Endothelial cell of umbilical vein (primary cell): Measurements from ENCODE around the gene CAMTA1. TPM values are rescaled to one million over a fixed set of nuclear protein-coding genes. Genes with fewer than 3 reads are reported as not detected.

Source experiments
- BruUV-seq: library from RNA; stranded (reverse); fragments of 400-500 nt; replicated peaks from 2 replicates; lab custom pipeline; 2021; lab: Mats Ljungman, UMichigan
- CTCF ChIA-PET: fragments of 300-600, 350-600 bp; sonication (Branson Sonifier 250); formaldehyde crosslinking; loops from one replicate; lab custom pipeline; 2021; ENCODE audit warnings: antibody characterized with exemption, inconsistent platforms; lab: Charles Lee
- POLR2A ChIA-PET: fragments of 300-600, 350-600 bp; sonication (Branson Sonifier 250); formaldehyde crosslinking; loops from one replicate; lab custom pipeline; 2021; ENCODE audit warnings: antibody characterized with exemption, inconsistent platforms; lab: Charles Lee
- DNase-seq: peaks from one replicate; pipeline ENCODE4 v3.0.0-alpha.2; 2011; ENCODE audit warnings: low read depth, low spot score
- FAIRE-seq: peaks from 2 replicates; lab custom pipeline; 2011; peaks lifted over from hg19 to GRCh38; lab: Jason Lieb, UNC
- H2AFZ ChIP-seq: 2 replicates; pipeline ENCODE4 v1.6.0; 2012; ENCODE audit warnings: low read depth, low read length, control low read depth, inconsistent platforms
- H3K27ac ChIP-seq: 2 replicates; pipeline ENCODE4 v1.5.1; 2011; ENCODE audit warnings: low read depth, mild to moderate bottlenecking, control low read depth, low read length, moderate library complexity; ENCODE audit not compliant: insufficient read depth
- H3K27me3 ChIP-seq, 2 experiments: 2 replicates each; pipeline versions ENCODE4 v1.6.0 to v1.6.1; 2011; ENCODE audit warnings: low read length in 2 of 2, mixed read lengths in 1 of 2; ENCODE audit not compliant: control insufficient read depth in 2 of 2, insufficient read depth in 2 of 2
- H3K36me3 ChIP-seq, 2 experiments: 2 replicates in 1 of 2; 3 replicates in 1 of 2; pipeline ENCODE4 v1.5.1; 2011; ENCODE audit warnings: low read length in 2 of 2, mild to moderate bottlenecking in 1 of 2, moderate library complexity in 1 of 2; ENCODE audit not compliant: control insufficient read depth in 2 of 2, insufficient read depth in 2 of 2; ENCODE audit errors: extremely low read depth in 1 of 2
- H3K4me1 ChIP-seq: 3 replicates; pipeline ENCODE4 v1.5.1; 2011; ENCODE audit warnings: mild to moderate bottlenecking, low read length; ENCODE audit not compliant: control insufficient read depth, insufficient read depth; ENCODE audit errors: extremely low read depth
- H3K4me2 ChIP-seq: 2 replicates; pipeline ENCODE4 v1.6.1; 2011; ENCODE audit warnings: low read length, control low read depth, mixed read lengths; ENCODE audit not compliant: insufficient read depth
- H3K4me3 ChIP-seq, 3 experiments: fragments of 200-600 bp in 1 of 3; sonication (generic), shearing (Covaris generic) in 1 of 3; replicated peaks in 1 of 3; 2 replicates each; pipeline ENCODE4 v1.5.1; 2011 to 2016; ENCODE audit warnings: control low read depth in 3 of 3, low read length in 3 of 3, mild to moderate bottlenecking in 2 of 3, inconsistent platforms in 1 of 3, low read depth in 1 of 3, moderate library complexity in 1 of 3; ENCODE audit not compliant: insufficient read depth in 1 of 3
- H3K79me2 ChIP-seq: 2 replicates; pipeline ENCODE4 v1.6.0; 2012; ENCODE audit warnings: low read length, inconsistent platforms; ENCODE audit not compliant: control insufficient read depth, insufficient read depth
- H3K9ac ChIP-seq: replicated peaks from 2 replicates; pipeline ENCODE3; 2011; ENCODE audit warnings: low read length, control low read depth; ENCODE audit not compliant: insufficient read depth; ENCODE audit errors: extremely low read depth
- H3K9me1 ChIP-seq: replicated peaks from 3 replicates; pipeline ENCODE4 v1.6.0; 2011; ENCODE audit warnings: mild to moderate bottlenecking, low read length; ENCODE audit not compliant: control insufficient read depth, insufficient read depth; ENCODE audit errors: extremely low read depth
- H3K9me3 ChIP-seq: replicated peaks from 2 replicates; pipeline ENCODE4 v1.5.1; 2012; ENCODE audit warnings: low read length, inconsistent platforms; ENCODE audit not compliant: control insufficient read depth, insufficient read depth
- H4K20me1 ChIP-seq: replicated peaks from 2 replicates; pipeline ENCODE3; 2011; ENCODE audit warnings: mild to moderate bottlenecking, low read length; ENCODE audit not compliant: control insufficient read depth, insufficient read depth; ENCODE audit errors: extremely low read depth
- EZH2 ChIP-seq: IDR thresholded peaks from 2 replicates; pipeline ENCODE4 v1.6.1; 2012; ENCODE audit warnings: borderline replicate concordance, low read depth, mild to moderate bottlenecking, moderate library complexity, low read length, inconsistent platforms; ENCODE audit not compliant: severe bottlenecking
- FOS ChIP-seq: IDR thresholded peaks from 2 replicates; pipeline ENCODE4 v1.6.1; 2011; ENCODE audit warnings: mild to moderate bottlenecking, low read length, moderate library complexity, borderline replicate concordance; ENCODE audit not compliant: insufficient read depth
- GATA2 ChIP-seq: IDR thresholded peaks from 2 replicates; pipeline ENCODE4 v1.7.0; 2011; ENCODE audit warnings: low read depth, mild to moderate bottlenecking, moderate library complexity, mixed read lengths, low read length; ENCODE audit not compliant: insufficient read length, insufficient read depth
- JUN ChIP-seq: IDR thresholded peaks from 2 replicates; pipeline ENCODE4 v1.6.1; 2011; ENCODE audit warnings: borderline replicate concordance, low read depth; ENCODE audit not compliant: insufficient read length, insufficient read depth
- MYC ChIP-seq: IDR thresholded peaks from one replicate; pipeline ENCODE4 v1.6.1; 2011; ENCODE audit warnings: mild to moderate bottlenecking, low read depth, low read length
- POLR2A ChIP-seq: IDR thresholded peaks from 2 replicates; pipeline ENCODE4 v1.6.1; 2012; ENCODE audit warnings: low read depth, mild to moderate bottlenecking, control low read depth, low read length
- POLR2AphosphoS5 ChIP-seq: IDR thresholded peaks from 2 replicates; pipeline ENCODE4 v1.6.1; 2012; ENCODE audit warnings: low read depth, mild to moderate bottlenecking, control low read depth, low read length, moderate library complexity; ENCODE audit not compliant: insufficient read depth
- dilution Hi-C: fragments of 300-500 bp; cut with MboI; formaldehyde crosslinking; loops from one replicate; pipeline ENCODE4 v1.15.0; 2019; ENCODE audit warnings: low sequenced_read_pairs; ENCODE audit not compliant: extremely low pct_ligation_motif_present
- intact Hi-C: fragments of 100-400 bp; cut with micrococcal nuclease; formaldehyde crosslinking; loops from one replicate; pipeline ENCODE4 v1.10.0; 2022
- polyA plus RNA-seq, 4 experiments: library from polyadenylated mRNA; depleted of rRNA in 3 of 4; stranded (reverse) in 3 of 4; unstranded in 1 of 4; fragments of >200 nt; gene quantifications; 2 replicates each; pipeline versions ENCODE4 v1.2.1 to v1.2.3, GENCODE V29; 2011 to 2012; ENCODE audit warnings: missing spikeins in 1 of 4
- total RNA-seq: library from RNA; stranded (reverse); gene quantifications from 2 replicates; pipeline ENCODE4 v1.2.3, GENCODE V29; 2021
- TF ChIP-seq, protein P1 (sequence below): IDR thresholded peaks from 2 replicates; pipeline ENCODE4 v1.6.1; 2011; ENCODE audit not compliant: insufficient read depth, insufficient read length
- TF ChIP-seq, protein P2 (sequence below), 2 donors: IDR thresholded peaks; 1 replicate in 1 of 2; 2 replicates in 1 of 2; pipeline ENCODE4 v1.5.1; 2011; ENCODE audit warnings: low read length in 2 of 2, mild to moderate bottlenecking in 2 of 2, moderate library complexity in 2 of 2, control low read depth in 1 of 2, inconsistent platforms in 1 of 2, low read depth in 1 of 2; ENCODE audit not compliant: insufficient read depth in 1 of 2; ENCODE audit errors: extremely low read depth in 1 of 2

CAMTA1 gene
- total and polyA plus RNA-seq, 2 donors (not counting 3 experiments of a cell fraction or from before 2014, with no cell fraction given): 50.8 to 92.7 TPM

DNA sequence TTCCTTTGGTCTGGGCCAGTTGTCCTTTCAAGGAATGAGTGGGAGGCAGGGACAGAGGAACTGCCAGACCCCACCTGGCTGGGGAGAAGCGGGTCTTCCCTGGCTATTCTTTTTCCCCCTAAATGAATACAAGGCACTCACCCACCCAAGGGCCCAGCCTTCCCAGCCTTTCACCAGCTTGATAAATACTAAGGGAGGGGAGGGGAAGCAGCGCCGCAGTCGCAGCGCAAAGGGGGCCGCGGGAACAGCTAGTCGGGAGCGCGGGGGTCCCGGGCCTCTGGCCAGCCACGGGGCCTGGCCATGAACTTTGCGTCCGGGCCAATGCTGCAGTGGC lies 894.6 kb downstream of the CAMTA1 start:
- POLR2A ChIA-PET: no interaction called here
- H3K4me3 ChIP-seq: peak overlapping the region; percentile 5 to 69 (median 47)
- H3K36me3 ChIP-seq: no peaks in the 10 kb centered on the region
- H4K20me1 ChIP-seq: no peaks in the 10 kb centered on the region
- no peaks in the 10 kb centered on the region for H3K79me2 ChIP-seq
- CTCF ChIA-PET: interaction anchor here (0.6 to 8.7 kb wide), 3 partner anchors 12 to 72 kb away, joined by 3 to 117 read pairs (median 48); no protein-coding TSS in a partner anchor
- peak overlapping the region; percentile 49 for H2AFZ ChIP-seq
- dilution Hi-C loops: no loop called here
- no peaks in the 10 kb centered on the region for H3K9me1 ChIP-seq
- H3K4me1 ChIP-seq: no peaks in the 10 kb centered on the region
- H3K27me3 ChIP-seq: no peaks in the 10 kb centered on the region
- H3K9me3 ChIP-seq: no peaks in the 10 kb centered on the region
- H3K4me2 ChIP-seq: peak overlapping the region; percentile 68
- intact Hi-C loops: loop anchor here (1.0 kb wide), 1 partner anchor 24 kb away; no protein-coding TSS in a partner anchor
- peak; percentile 4 for DNase-seq
- BruUV-seq: no TSS peak
- FAIRE-seq: no peak
- H3K9ac ChIP-seq: no peak overlapping the region
- no peak for TF ChIP-seq JUN
- TF ChIP-seq POLR2AphosphoS5: no peak
- TF ChIP-seq, protein P1, sequence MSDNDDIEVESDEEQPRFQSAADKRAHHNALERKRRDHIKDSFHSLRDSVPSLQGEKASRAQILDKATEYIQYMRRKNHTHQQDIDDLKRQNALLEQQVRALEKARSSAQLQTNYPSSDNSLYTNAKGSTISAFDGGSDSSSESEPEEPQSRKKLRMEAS: no peak
- TF ChIP-seq MYC: no peak
- TF ChIP-seq GATA2: no peak
- TF ChIP-seq FOS: no peak
- TF ChIP-seq EZH2: no peak
- TF ChIP-seq, protein P2, sequence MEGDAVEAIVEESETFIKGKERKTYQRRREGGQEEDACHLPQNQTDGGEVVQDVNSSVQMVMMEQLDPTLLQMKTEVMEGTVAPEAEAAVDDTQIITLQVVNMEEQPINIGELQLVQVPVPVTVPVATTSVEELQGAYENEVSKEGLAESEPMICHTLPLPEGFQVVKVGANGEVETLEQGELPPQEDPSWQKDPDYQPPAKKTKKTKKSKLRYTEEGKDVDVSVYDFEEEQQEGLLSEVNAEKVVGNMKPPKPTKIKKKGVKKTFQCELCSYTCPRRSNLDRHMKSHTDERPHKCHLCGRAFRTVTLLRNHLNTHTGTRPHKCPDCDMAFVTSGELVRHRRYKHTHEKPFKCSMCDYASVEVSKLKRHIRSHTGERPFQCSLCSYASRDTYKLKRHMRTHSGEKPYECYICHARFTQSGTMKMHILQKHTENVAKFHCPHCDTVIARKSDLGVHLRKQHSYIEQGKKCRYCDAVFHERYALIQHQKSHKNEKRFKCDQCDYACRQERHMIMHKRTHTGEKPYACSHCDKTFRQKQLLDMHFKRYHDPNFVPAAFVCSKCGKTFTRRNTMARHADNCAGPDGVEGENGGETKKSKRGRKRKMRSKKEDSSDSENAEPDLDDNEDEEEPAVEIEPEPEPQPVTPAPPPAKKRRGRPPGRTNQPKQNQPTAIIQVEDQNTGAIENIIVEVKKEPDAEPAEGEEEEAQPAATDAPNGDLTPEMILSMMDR (IDR thresholded peaks at IDR 0.05; ENCODE audit: extremely low read depth in 1 of 2, insufficient read depth in 1 of 2, low read depth in 1 of 2, low read length in 2 of 2): no peak
- TF ChIP-seq POLR2A: no peak
- H3K27ac ChIP-seq: no peak overlapping the region
